Cerebellar nuclear complex (tissue), 1 donor: Measurements from ENCODE around the gene API5.

ENCODE experiments used
- DNase-seq, 2 experiments: peaks; one replicate each; lab custom pipeline; 2025; lab: John Stamatoyannopoulos, UW

Gene API5

GRCh38 chr11:43359422-43359818 lies 47.6 kb downstream of the API5 start:
- DNase-seq: no peak

- DNase-seq: no peak
Measured at GRCh38 chr11:43360361-43361032, 48.7 kb downstream of the API5 start.

GRCh38 chr11:43366677-43367076 lies 54.9 kb downstream of the API5 start:
- DNase-seq: no peak

- DNase-seq: no peak
Measured at GRCh38 chr11:43367382-43368178, 55.8 kb downstream of the API5 start.

GRCh38 chr11:43376065-43376464 lies 64.3 kb downstream of the API5 start:
- DNase-seq: no peak

- no peak for DNase-seq
Measured at GRCh38 chr11:43376594-43376993, 64.8 kb downstream of the API5 start.

- no peak for DNase-seq
Measured at GRCh38 chr11:43377389-43377788, 65.6 kb downstream of the API5 start.

- no peak for DNase-seq
Measured at GRCh38 chr11:43378897-43379296, 67.1 kb downstream of the API5 start.

- no peak for DNase-seq
Measured at GRCh38 chr11:43381802-43382201, 70.0 kb downstream of the API5 start.

GRCh38 chr11:43382614-43383013 lies 70.8 kb downstream of the API5 start:
- DNase-seq: no peak

- no peak for DNase-seq
Measured at GRCh38 chr11:43384393-43384792, 72.6 kb downstream of the API5 start.

- DNase-seq: no peak
Measured at GRCh38 chr11:43392713-43393112, 80.9 kb downstream of the API5 start.

- DNase-seq: no peak
Measured at GRCh38 chr11:43393765-43394355, 82.1 kb downstream of the API5 start.
